Measurements from ENCODE around the gene CECR2.

CECR2 gene

GRCh38 chr22:17369439-17370025 is at the start of gene CECR2:
TSS of gene CECR2 (plus strand) at chr22:17369460. CDS start at chr22:17369784, 324 bp downstream.
- no peak for DNase-seq (ENCODE audit: low read depth, low spot score)

GRCh38 chr22:17319546-17319945 is 49.7 kb upstream of the CECR2 start:
- DNase-seq (ENCODE audit: low read depth, low spot score): peak; percentile 62

- no peak for DNase-seq (ENCODE audit: low read depth, low spot score)
Observed at GRCh38 chr22:17322511-17322910, 46.7 kb upstream of the CECR2 start.

- no peak for DNase-seq (ENCODE audit: low read depth, low spot score)
Observed at GRCh38 chr22:17331690-17332089, 37.6 kb upstream of the CECR2 start.

GRCh38 chr22:17332109-17332800 is 37.0 kb upstream of the CECR2 start:
- DNase-seq (ENCODE audit: low read depth, low spot score): no peak

- no peak for DNase-seq (ENCODE audit: low read depth, low spot score)
Observed at GRCh38 chr22:17334059-17334458, 35.2 kb upstream of the CECR2 start.

- DNase-seq (ENCODE audit: low read depth, low spot score): no peak
Observed at GRCh38 chr22:17334983-17335382, 34.3 kb upstream of the CECR2 start.

- no peak for DNase-seq (ENCODE audit: low read depth, low spot score)
Observed at GRCh38 chr22:17336061-17336460, 33.2 kb upstream of the CECR2 start.

GRCh38 chr22:17337639-17338038 is 31.6 kb upstream of the CECR2 start:
- no peak for DNase-seq (ENCODE audit: low read depth, low spot score)

GRCh38 chr22:17339095-17339693 is 30.1 kb upstream of the CECR2 start:
- peak; percentile 59 for DNase-seq (ENCODE audit: low read depth, low spot score)

GRCh38 chr22:17342361-17342760 is 26.9 kb upstream of the CECR2 start:
- peak; percentile 62 for DNase-seq (ENCODE audit: low read depth, low spot score)

- DNase-seq (ENCODE audit: low read depth, low spot score): no peak
Observed at GRCh38 chr22:17343766-17344165, 25.5 kb upstream of the CECR2 start.

- DNase-seq (ENCODE audit: low read depth, low spot score): no peak
Observed at GRCh38 chr22:17346578-17346977, 22.7 kb upstream of the CECR2 start.

GRCh38 chr22:17347724-17348123 is 21.5 kb upstream of the CECR2 start:
- no peak for DNase-seq (ENCODE audit: low read depth, low spot score)

GRCh38 chr22:17348464-17349103 is 20.7 kb upstream of the CECR2 start:
- DNase-seq (ENCODE audit: low read depth, low spot score): no peak

- DNase-seq (ENCODE audit: low read depth, low spot score): no peak
Observed at GRCh38 chr22:17349172-17349571, 20.1 kb upstream of the CECR2 start.

- DNase-seq (ENCODE audit: low read depth, low spot score): no peak
Observed at GRCh38 chr22:17350292-17350691, 19.0 kb upstream of the CECR2 start.

GRCh38 chr22:17352798-17353197 is 16.5 kb upstream of the CECR2 start:
- no peak for DNase-seq (ENCODE audit: low read depth, low spot score)

- no peak for DNase-seq (ENCODE audit: low read depth, low spot score)
Observed at GRCh38 chr22:17357688-17358087, 11.6 kb upstream of the CECR2 start.

GRCh38 chr22:17358415-17358814 is 10.8 kb upstream of the CECR2 start:
- no peak for DNase-seq (ENCODE audit: low read depth, low spot score)

GRCh38 chr22:17359501-17359900 is 9.8 kb upstream of the CECR2 start:
- DNase-seq (ENCODE audit: low read depth, low spot score): no peak

- DNase-seq (ENCODE audit: low read depth, low spot score): no peak
Observed at GRCh38 chr22:17366329-17366728, 2.9 kb upstream of the CECR2 start.

GRCh38 chr22:17366830-17367229 is 2.4 kb upstream of the CECR2 start:
- peak; percentile 93 for DNase-seq (ENCODE audit: low read depth, low spot score)

All from ELF-1 (cell line).